Mesenteric fat pad (tissue), 1 donor: ENCODE measurements around the gene FFAR3. TPM values are rescaled to one million over a fixed set of nuclear protein-coding genes. Genes with fewer than 3 reads are reported as not detected.
"Not testable (repeated sequence)": the region's sequence is repeated elsewhere in the genome, so short reads cannot be mapped to it uniquely, and the experiment has no call there.

ENCODE experiments used
- DNase-seq: peaks from one replicate; pipeline ENCODE4 v3.0.0-alpha.2; 2020; ENCODE audit warnings: low spot score
- microRNA-seq: library from miRNA; unstranded; fragments of <30 nt; microRNA quantifications from one replicate; pipeline ENCODE4 v1.2.0, GENCODE V29; 2020; ENCODE audit warnings: borderline number of aligned reads
- total RNA-seq: library from RNA; stranded (reverse); fragmentation: NEBNext Ultra II Directional; extraction: Animal tissue kit (Norgen Biotek cat#: 25700); gene quantifications from one replicate; pipeline ENCODE4 v1.2.1, GENCODE V29; 2021
- donor health status: DM: yes; HTN: yes; CAD: no.

FFAR3 gene
- total RNA-seq, 1 donor from 2014 or later: 1.4 TPM

DNA sequence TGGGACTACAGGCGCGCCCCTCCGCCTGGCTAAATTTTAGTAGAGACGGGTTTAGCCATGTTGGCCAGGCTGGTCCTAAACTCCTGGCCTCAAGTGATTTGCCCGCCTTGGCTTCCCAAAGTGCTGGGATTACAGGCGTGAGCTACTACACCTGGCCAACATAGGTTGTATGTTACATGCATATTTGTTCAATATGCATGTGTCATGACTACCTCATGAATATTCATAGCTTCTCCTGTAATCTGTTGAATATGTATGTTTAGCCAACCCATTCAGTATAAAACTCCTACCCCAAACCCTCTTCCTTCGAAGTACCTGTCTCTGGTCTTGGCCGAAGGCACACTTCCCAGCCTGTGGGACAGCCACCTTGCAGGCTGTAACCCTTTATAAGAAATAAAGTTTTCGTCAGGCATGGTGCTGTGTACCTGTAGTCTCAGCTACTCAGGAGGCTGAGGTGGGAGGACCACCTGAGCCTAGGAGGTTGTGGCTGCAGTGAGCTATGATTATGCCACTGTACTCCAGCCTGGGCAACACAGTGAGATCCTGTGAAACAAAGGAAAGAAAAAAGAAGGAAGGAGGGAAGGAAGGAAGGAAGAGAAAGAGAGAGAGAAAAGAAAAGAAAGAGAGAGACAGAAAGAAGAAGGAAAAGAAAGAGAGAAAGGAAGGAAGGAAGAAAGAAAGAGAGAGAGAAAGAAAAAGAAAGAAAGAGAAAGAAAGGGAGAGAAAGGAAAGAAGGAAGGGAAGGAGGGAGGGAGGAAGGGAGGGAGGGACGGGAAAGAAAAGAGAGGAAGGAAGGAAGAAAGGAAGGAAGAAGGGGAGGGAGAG, 41.9 kb downstream of the FFAR3 start:
- DNase-seq: no peak

DNA sequence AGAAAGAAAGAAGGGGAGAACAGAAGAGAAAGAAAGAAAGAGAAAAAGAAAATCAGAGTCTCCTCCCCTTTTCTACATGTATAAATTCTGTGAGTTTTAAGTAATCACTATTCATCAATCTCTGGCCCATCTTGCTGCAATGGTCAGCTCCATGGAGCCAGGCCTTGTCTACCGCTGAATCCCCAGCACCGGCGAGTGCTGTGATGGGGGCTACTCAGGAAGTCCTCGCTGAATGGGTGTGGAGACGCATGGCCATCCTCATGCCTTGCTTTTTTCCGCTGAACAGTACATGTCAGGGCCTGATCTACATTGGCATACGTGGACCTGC, 42.5 kb downstream of the FFAR3 start:
- DNase-seq: no peak

DNA sequence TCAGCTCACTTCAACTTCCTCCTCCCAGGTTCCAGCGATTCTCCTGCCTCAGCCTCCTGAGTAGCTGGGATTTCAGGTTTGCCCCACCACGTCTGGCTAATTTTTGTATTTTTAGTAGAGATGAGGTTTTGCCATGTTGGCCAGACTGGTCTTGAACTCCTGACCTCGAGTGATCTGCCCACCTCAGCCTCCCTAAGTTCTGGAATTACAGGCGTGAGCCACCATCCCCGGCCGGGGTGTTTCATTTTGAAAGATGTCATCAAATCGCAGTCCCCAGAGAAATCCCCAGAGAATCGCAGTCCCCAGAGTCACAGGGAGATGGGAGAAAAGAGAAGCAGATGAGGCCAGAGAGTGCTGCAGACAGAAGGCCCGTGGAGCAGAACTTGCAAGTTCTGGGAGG, 43.2 kb downstream of the FFAR3 start:
- DNase-seq: not testable (repeated sequence)

DNA sequence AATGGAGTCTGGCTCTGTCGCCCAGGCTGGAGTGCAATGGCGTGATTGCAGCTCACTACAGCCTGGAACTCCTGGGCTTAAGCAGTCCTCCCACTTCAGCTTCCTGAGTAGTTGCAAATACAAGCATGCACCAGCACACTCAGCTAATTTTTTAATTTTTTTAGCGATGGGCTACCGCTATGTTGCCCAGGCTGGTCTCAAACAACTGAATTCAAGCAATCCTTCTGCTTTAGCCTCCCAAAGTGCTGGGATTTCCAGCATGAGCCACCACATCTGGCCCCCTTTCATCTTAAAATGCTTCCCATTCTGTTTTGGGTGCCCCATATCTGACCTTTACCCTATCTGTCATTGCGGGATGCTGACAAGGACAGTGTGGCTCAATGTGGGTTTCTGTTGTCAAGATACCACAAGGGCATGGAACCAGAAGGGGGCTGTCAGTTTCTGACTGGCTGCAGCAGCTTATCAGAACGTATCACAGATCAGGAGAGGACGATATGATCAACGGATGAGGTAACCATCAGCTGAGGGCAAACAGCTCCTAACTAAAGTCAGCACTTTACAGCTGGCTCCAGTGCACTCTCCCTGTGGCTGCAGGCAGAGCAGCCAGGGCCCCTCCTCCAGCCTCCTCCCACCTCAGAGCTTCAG, 45.0 kb downstream of the FFAR3 start:
- no peak for DNase-seq

DNA sequence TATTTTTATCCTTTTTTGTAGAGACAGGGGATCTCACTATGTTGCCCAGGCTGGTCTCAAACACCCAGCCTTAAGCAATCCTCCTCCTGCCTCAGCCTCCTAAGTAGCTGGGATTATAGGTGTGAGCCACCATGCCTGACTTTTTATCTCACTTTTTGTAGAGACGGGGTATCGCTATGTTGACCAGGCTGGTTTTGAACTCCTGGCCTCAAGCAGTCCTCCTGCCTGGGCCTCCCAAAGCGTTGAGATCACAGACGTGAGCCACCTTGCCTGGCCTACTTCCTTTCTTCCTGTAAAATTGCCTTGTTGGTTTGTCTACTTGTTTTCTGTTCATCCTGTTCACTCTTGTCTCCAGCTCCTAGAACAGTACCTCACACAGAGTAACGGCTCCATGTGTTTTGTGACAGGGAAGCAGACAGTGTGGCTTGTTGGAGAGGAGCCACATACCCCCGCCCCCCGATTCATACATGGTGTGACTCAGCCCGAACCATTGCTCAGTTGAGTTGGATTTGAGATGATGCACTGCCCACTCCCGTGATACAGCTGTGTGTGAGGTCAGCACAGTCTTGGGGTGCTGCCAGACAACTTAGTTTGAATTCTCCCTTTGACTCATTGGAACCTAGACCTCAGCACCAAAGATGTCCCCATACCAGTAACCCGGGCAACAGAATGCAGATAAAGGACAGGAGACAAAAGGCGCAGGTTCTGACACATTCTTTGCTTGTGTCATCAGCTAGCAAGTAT, 46.8 kb downstream of the FFAR3 start:
- no peak for DNase-seq

DNA sequence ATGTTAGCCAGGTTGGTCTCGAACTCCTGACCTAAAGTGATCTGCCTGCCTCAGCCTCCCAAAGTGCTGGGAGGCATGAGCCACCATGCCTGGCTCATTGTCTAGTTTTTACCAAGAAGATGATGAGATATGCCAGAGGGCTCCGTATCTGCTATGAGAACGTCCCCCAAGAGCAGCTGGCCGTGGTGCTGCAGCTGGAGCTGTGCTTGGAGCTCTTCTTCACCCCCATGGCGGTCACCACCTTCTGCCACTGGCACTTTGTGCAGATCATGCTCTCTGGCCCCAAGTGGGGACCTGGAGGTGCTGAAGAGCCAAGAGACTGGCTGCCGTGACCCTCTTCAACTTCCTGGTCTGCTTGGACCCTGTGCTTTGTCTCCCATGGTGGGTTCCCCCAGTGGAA, 49.4 kb downstream of the FFAR3 start:
- DNase-seq: no peak

DNA sequence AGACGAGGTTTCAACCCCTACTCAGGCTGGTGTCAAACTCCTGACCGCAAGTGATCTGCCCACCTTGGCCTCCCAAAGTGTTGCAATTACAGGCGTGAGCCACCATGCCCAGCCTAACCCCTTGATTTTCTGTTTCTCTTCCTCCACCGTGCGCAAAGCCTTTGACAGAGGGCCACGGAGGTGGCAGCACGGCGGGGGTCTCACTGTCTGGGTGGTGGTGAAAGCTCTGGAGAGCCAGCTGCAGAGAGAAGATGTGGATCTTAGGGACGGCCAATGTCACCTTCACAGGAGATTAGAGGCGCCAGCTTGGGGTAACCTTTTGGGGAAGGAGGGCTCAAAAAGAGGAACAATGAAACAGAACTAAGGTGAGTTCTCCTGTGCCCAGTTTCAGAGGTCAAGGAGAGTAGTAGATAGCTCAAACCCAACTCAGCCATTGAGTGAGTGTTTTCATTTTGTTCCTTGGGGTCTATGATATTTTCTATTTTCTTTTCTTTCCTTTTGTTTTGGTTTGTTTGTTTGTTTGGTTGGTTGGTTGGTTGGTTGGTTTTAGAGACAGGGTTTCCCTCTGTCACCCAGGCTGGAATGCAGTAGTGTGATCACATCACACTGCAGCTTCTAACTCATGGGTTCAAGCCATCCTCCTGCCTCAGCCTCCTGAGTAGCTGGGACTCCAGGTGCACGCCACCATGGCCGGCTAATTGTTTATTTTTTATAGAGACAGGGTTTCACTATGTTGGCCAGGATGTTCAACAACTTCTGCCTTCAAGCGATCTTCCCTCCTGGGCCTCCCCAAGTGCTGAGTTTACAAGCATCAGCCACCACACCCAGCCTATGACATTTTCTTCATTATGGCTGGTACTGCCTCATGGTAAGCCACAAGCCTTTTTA, 50.3 kb downstream of the FFAR3 start:
- DNase-seq: no peak

DNA sequence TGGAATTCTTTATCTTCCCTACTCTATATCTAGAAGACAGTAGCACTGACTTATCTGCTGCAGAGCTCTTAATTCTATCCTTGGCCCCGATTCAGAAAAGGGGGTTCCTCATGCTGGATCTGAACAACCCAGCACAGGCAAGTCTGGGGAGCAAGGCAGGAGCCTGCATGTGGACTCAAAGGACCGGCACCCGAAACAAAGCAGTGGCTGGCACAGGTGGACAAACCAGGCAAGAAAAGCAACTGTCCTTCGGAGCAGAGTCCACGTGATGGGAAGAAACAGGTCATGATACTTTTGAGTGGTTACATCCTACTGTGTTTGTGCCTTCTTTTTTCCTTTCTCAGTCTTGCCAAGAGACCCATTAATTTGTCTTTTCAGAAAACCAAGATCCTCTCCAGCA, 50.9 kb downstream of the FFAR3 start:
- DNase-seq: no peak

Small RNA genes within 50 kb of the gene (microRNA-seq; reads per million reads assigned to microRNA genes)
- not detected for gene MIR5196

Other genes starting within 250 kb of the FFAR3 start
- 1.3 TPM for gene FXYD3, start 242.6 kb upstream of the FFAR3 start, total RNA-seq
- gene LGI4, start 223.4 kb upstream of the FFAR3 start, total RNA-seq: 7.7 TPM
- gene FXYD1, start 219.6 kb upstream of the FFAR3 start, total RNA-seq: 47.3 TPM
- 0.48 TPM for gene FXYD7, start 215.2 kb upstream of the FFAR3 start, total RNA-seq
- gene FXYD5, start 203.7 kb upstream of the FFAR3 start, total RNA-seq: 73.4 TPM
- not detected for gene FAM187B, start 129.7 kb upstream of the FFAR3 start, total RNA-seq
- 8.1 TPM for gene LSR, start 109.5 kb upstream of the FFAR3 start, total RNA-seq
- gene USF2, start 89.5 kb upstream of the FFAR3 start, total RNA-seq: 110 TPM
- gene HAMP, start 75.9 kb upstream of the FFAR3 start, total RNA-seq: not detected
- gene MAG, start 66.3 kb upstream of the FFAR3 start, total RNA-seq: not detected
- gene CD22, start 29.3 kb upstream of the FFAR3 start, total RNA-seq: 1.3 TPM
- gene FFAR1, start 10.6 kb upstream of the FFAR3 start, total RNA-seq: not detected
- 0.87 TPM for gene GPR42, start 12.6 kb downstream of the FFAR3 start, total RNA-seq
- 2.4 TPM for gene FFAR2, start 89.8 kb downstream of the FFAR3 start, total RNA-seq
- not detected for gene KRTDAP, start 132.0 kb downstream of the FFAR3 start, total RNA-seq
- 3.1 TPM for gene DMKN, start 155.2 kb downstream of the FFAR3 start, total RNA-seq
- not detected for gene SBSN, start 169.9 kb downstream of the FFAR3 start, total RNA-seq
- gene GAPDHS, start 175.0 kb downstream of the FFAR3 start, total RNA-seq: not detected
- gene TMEM147, start 187.2 kb downstream of the FFAR3 start, total RNA-seq: 86.8 TPM
- gene ATP4A, start 205.2 kb downstream of the FFAR3 start, total RNA-seq: not detected
- gene PMIS2, start 227.7 kb downstream of the FFAR3 start, total RNA-seq: not detected